IMR-90 (cell line): ENCODE data around the gene FOXP1.

Source experiments
- CEBPB ChIP-seq: IDR thresholded peaks from 2 replicates; pipeline ENCODE4 v1.6.1; 2012; ENCODE audit warnings: low read depth, low read length, improper control_type of control experiment
- CHD1 ChIP-seq: IDR thresholded peaks from 2 replicates; pipeline ENCODE4 v1.6.1; 2012; ENCODE audit warnings: low read depth, low read length, improper control_type of control experiment
- FOS ChIP-seq: fragments of 150-350 bp; IDR thresholded peaks from 2 replicates; pipeline ENCODE4 v1.6.1; 2016; ENCODE audit warnings: low read depth, low read length
- MAFK ChIP-seq: IDR thresholded peaks from 2 replicates; pipeline ENCODE4 v1.6.1; 2012; ENCODE audit warnings: low read depth, low read length, improper control_type of control experiment
- MXI1 ChIP-seq: IDR thresholded peaks from 2 replicates; pipeline ENCODE4 v1.6.1; 2012; ENCODE audit warnings: low read depth, mild to moderate bottlenecking, low read length, moderate library complexity, borderline replicate concordance
- POLR2A ChIP-seq: IDR thresholded peaks from 2 replicates; pipeline ENCODE4 v1.6.1; 2012; ENCODE audit warnings: mild to moderate bottlenecking, low read depth, low read length
- RAD21 ChIP-seq: IDR thresholded peaks from 2 replicates; pipeline ENCODE4 v1.6.1; 2012; ENCODE audit warnings: low read length, improper control_type of control experiment
- RCOR1 ChIP-seq: IDR thresholded peaks from 2 replicates; pipeline ENCODE4 v1.6.1; 2012; ENCODE audit warnings: mild to moderate bottlenecking, low read length, improper control_type of control experiment; ENCODE audit not compliant: insufficient replicate concordance
- SMC3 ChIP-seq: fragments of 150-350 bp; IDR thresholded peaks from 2 replicates; pipeline ENCODE4 v1.6.1; 2016; ENCODE audit warnings: low read depth, mild to moderate bottlenecking, antibody characterized with exemption, low read length, moderate library complexity
- TF ChIP-seq, protein P1 (sequence below): conservative IDR thresholded peaks from 2 replicates; pipeline ENCODE4 v1.5.1; 2012; ENCODE audit warnings: mild to moderate bottlenecking, low read depth, low read length, improper control_type of control experiment
- TF ChIP-seq, protein P2 (sequence below): fragments of 150-350 bp; IDR thresholded peaks from 2 replicates; pipeline ENCODE4 v1.6.1; 2017; ENCODE audit warnings: mild to moderate bottlenecking, antibody characterized with exemption, low read length, low read depth
- TF ChIP-seq, protein P3 (sequence below): fragments of 150-350 bp; IDR thresholded peaks from 2 replicates; pipeline ENCODE4 v1.6.1; 2016; ENCODE audit warnings: low read depth, mild to moderate bottlenecking, low read length, moderate library complexity, borderline replicate concordance

DNA sequence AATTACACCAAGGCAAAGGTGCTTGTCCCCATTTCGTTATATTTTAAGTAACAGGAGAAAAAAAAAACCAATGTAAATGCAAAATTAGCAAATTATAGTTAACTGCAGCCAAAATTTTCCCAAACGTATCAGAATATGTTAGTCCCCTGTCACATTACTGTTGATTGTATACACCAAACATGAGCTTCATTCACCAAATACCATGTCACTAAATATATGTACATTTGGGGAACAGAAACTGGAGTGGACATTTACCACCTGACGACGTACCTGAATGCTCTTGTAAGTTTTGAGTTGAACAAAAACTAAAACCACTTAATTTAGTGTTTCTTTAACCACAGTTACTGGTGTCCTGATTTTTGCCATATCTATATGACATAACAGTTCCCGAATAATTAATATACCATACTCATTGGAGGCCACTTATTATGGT lies 3.3 kb upstream of the FOXP1 start:
- TF ChIP-seq, protein P1, sequence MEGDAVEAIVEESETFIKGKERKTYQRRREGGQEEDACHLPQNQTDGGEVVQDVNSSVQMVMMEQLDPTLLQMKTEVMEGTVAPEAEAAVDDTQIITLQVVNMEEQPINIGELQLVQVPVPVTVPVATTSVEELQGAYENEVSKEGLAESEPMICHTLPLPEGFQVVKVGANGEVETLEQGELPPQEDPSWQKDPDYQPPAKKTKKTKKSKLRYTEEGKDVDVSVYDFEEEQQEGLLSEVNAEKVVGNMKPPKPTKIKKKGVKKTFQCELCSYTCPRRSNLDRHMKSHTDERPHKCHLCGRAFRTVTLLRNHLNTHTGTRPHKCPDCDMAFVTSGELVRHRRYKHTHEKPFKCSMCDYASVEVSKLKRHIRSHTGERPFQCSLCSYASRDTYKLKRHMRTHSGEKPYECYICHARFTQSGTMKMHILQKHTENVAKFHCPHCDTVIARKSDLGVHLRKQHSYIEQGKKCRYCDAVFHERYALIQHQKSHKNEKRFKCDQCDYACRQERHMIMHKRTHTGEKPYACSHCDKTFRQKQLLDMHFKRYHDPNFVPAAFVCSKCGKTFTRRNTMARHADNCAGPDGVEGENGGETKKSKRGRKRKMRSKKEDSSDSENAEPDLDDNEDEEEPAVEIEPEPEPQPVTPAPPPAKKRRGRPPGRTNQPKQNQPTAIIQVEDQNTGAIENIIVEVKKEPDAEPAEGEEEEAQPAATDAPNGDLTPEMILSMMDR, result no peak
- TF ChIP-seq POLR2A (no peak), RAD21 (no peak), MXI1 (no peak), MAFK (no peak), SMC3 (no peak), FOS (no peak), RCOR1 (no peak), CEBPB (no peak), CHD1 (no peak)
- TF ChIP-seq, protein P2, sequence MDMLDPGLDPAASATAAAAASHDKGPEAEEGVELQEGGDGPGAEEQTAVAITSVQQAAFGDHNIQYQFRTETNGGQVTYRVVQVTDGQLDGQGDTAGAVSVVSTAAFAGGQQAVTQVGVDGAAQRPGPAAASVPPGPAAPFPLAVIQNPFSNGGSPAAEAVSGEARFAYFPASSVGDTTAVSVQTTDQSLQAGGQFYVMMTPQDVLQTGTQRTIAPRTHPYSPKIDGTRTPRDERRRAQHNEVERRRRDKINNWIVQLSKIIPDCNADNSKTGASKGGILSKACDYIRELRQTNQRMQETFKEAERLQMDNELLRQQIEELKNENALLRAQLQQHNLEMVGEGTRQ, result no peak
- TF ChIP-seq, protein P3, sequence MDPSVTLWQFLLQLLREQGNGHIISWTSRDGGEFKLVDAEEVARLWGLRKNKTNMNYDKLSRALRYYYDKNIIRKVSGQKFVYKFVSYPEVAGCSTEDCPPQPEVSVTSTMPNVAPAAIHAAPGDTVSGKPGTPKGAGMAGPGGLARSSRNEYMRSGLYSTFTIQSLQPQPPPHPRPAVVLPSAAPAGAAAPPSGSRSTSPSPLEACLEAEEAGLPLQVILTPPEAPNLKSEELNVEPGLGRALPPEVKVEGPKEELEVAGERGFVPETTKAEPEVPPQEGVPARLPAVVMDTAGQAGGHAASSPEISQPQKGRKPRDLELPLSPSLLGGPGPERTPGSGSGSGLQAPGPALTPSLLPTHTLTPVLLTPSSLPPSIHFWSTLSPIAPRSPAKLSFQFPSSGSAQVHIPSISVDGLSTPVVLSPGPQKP, result no peak
